ENCODE measurements around the gene SERPIND1. TPM values are rescaled to one million over a fixed set of nuclear protein-coding genes. Genes with fewer than 3 reads are reported as not detected.
"Not testable (repeated sequence)": the region's sequence is repeated elsewhere in the genome, so short reads cannot be mapped to it uniquely, and the experiment has no call there.

Gene SERPIND1
- total and polyA plus RNA-seq, 5 experiments from 2014 or later = not detected

DNA sequence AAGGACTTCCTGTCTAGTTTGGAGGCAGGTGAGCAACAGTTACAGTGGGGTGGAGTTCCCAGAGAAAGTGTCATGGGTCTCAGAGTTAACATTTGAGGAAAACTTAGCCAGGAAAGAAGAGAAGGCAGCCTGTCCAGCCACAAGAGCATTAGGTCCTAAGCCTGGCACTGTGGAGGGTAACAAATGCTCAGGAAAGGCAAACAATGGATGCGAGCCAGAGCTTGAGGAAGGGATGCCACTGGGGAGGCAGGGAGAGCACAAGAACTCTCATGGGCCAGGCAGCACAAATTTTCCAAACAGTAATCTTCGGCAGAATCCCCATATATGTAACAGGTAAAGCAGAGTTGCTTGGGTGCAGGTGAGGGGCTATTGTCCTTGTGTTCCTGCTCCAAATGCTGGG, 8.0 kb upstream of the SERPIND1 start:
- Mint-ChIP-seq H3K27me3 (no peaks in the 10 kb centered on the region), H3K36me3 (peaks cover 0 to 72% (median 28%) of the 10 kb centered on the region in 3 donors), H3K9me3 (no peaks in the 10 kb centered on the region), H3K4me3 (no peak overlapping the region), H3K27ac (peak overlapping the region in 4 of 10 donors; percentile 6 to 71 (median 38)), H3K4me1 (peaks cover 4 to 10% (median 6%) of the 10 kb centered on the region in 4 donors)
- DNase-seq (no peak), ATAC-seq (no peak)
- POLR2A ChIA-PET = no interaction called here

DNA sequence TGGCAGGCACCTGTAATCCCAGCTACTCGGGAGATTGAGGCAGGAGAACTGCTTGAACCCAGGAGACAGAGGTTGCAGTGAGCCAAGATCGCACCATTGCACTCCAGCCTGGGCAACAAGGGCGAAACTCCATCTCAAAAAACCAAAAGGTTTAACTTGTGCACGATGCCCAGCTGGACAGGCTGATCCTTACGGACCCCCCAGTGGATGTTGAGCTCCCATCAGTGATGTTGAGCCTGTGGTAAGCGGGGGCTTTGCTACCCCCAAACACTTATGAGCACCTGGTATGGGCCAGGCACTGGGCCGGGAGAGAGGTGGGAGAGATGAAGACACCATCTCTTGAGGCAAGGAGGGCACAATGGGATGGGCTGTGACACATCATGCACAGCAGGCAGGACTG, 7.4 kb upstream of the SERPIND1 start:
- Mint-ChIP-seq H3K4me3 (no peak overlapping the region), H3K9me3 (no peaks in the 10 kb centered on the region), H3K27ac (no peak overlapping the region), H3K4me1 (peaks cover 4 to 10% (median 6%) of the 10 kb centered on the region in 4 donors), H3K27me3 (no peaks in the 10 kb centered on the region), H3K36me3 (peaks cover 0 to 69% (median 25%) of the 10 kb centered on the region in 3 donors)
- DNase-seq = no peak
- ATAC-seq = no peak
- POLR2A ChIA-PET = no interaction called here

DNA sequence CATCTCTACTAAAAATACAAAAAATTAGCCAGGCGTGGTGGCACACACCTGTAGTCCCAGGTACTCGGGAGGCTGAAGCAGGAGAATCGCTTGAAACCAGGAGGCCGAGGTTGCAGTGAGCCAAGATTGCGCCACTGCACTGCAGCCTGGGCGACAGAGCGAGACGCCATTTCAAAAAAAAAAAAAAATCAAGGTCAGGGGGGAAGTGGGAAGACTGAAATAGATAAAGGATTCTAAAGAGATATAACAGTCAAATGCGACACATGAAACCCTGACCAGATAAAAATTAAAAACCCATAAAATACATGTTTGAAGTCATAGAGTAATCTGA, 4.5 kb upstream of the SERPIND1 start:
- H3K9me3 Mint-ChIP-seq, DNase-seq, H3K27me3 Mint-ChIP-seq, H3K4me3 Mint-ChIP-seq, H3K4me1 Mint-ChIP-seq, ATAC-seq: not testable (repeated sequence)
- H3K36me3 Mint-ChIP-seq = peaks cover 0 to 59% (median 10%) of the 10 kb centered on the region in 3 donors
- POLR2A ChIA-PET = interaction anchor here (0.6 kb wide), 1 partner anchor 170 kb away, joined by 4 read pairs; no protein-coding TSS in a partner anchor
- peak overlapping the region in 5 of 10 donors; percentile 31 to 65 (median 59) for H3K27ac Mint-ChIP-seq

DNA sequence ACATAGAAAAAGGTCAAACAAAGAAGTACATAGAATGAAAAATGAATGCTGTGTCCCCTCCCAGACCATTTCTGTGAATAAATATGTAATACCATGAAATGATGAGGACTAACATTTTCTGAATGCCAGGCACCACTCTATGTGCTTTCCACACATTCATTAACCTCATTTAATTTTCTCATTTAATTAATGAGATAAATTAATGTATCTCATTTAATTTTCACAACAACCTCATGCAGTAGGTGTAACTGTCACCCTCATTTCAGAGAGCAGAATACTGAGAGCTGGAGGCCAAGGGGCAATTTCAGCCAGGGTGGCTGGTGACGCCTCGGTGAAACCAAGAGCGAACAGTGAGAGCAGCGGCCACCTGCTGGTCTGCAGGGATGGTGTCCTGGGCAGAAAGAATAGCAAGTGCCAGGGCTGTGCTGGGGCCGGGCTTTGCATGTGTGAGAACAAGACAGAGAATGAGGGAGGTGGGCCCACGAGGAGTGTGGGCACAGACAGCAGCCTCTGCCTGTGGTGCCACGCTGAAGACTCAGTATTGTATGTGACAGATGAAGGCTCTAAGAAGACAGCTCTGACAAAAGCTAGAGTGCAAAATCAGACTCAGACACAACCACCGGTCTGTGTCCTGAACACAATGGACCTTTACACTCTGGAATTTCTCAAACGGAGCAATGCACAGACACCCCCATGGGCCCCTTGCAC, 1.8 kb upstream of the SERPIND1 start:
- no peak for DNase-seq
- POLR2A ChIA-PET = no interaction called here
- Mint-ChIP-seq H3K4me3 (no peak overlapping the region), H3K27ac (peak overlapping the region in 2 of 10 donors; percentile 7 to 40), H3K27me3 (no peaks in the 10 kb centered on the region), H3K36me3 (peaks cover 0 to 60% (median 3%) of the 10 kb centered on the region in 3 donors), H3K9me3 (no peaks in the 10 kb centered on the region), H3K4me1 (peaks cover 4 to 10% (median 6%) of the 10 kb centered on the region in 4 donors)
- ATAC-seq = no peak

DNA sequence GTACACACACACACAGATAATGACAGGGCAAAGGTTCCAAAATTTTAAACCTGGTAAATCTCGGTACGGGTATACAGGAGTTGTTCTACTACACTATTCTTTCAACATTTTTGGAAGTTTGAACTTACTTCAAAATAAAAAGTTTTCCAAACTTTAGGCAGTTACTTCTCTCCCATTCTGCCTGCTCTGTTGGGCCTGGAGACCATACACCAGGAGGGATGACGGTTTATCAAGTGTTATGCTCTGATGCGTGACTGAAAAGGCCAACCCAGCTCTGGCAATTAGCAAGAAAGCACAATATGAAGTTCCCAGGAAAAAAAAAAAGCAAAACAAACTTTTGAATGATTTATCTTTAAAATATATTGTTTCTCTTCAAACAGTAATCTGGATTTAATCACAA, 969 bp downstream of the SERPIND1 start:
- Mint-ChIP-seq H3K4me1 (peaks cover 0 to 1% (median 0%) of the 10 kb centered on the region in 4 donors), H3K4me3 (no peak overlapping the region), H3K9me3 (no peaks in the 10 kb centered on the region), H3K36me3 (peaks cover 0 to 71% (median 9%) of the 10 kb centered on the region in 3 donors), H3K27me3 (no peaks in the 10 kb centered on the region), H3K27ac (no peak overlapping the region)
- DNase-seq = no peak
- ATAC-seq = no peak
- POLR2A ChIA-PET = no interaction called here

DNA sequence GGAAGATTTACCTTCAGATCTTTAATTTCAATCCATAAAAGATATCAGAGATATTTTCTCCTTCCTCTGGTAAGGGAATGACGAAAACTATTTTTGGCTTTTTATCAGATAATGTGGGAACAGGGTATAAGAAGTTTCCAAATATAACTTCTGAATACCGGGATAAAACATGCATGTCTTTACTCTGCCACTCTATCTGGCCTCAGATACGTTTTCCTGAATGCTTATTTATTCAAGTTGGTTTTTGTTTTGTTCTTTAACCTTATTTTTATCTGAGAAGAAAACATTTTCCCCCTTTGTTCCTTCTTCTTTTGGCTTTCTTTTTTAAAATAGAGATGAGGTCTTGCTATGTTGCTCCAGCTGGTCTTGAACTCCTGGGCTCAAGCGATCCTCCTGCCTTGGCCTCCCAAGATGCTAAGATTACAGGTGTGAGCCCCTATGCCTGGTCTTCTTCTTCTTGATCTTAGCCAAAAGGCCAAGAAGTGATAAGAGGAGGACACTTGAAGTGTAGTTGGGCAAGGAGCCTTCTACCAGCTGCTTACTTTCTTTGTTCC, 1.5 kb downstream of the SERPIND1 start:
- no peak for ATAC-seq
- DNase-seq = no peak
- Mint-ChIP-seq H3K9me3 (no peaks in the 10 kb centered on the region), H3K36me3 (peaks cover 0 to 73% (median 11%) of the 10 kb centered on the region in 3 donors), H3K27ac (peak overlapping the region in 3 of 10 donors; percentile 20 to 74 (median 35)), H3K4me1 (peaks cover 0 to 1% (median 0%) of the 10 kb centered on the region in 4 donors), H3K4me3 (no peak overlapping the region), H3K27me3 (no peaks in the 10 kb centered on the region)
- POLR2A ChIA-PET = no interaction called here

DNA sequence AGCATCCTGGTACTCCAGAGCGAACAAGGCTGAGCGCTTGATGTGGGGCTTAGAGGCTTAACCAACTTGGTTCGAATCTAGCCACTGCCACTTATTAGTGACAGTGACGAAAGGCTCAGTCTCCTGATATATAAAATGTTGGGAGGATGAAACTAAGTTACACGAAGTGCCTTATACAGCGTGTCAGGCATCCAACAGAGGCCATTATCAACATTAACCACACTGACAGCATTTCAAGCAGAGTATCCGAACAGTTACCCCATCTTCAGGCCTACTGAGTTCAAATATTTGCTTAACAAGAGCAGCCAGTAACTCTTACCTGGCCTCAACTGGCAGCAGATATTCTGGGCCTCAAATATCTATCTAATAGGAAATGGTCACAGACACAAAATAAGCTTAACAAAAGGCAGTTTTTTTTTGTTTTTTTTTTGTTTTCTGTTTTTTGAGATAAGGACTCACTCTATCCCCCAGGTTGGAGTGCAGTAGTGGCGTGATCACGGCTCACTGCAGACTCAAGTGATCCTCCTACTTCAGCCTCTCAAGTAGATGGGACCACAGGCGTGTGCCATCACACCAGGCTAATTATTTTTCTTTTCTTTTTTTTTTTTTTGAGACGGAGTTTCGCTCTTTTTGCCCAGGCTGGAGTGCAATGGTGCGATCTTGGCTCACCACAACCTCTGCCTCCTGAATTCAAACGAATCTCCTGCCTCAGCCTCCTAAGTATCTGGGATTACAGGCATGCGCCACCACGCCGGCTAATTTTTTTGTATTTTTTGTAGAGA, 2.9 kb downstream of the SERPIND1 start:
- H3K4me1 Mint-ChIP-seq = peaks cover 0 to 1% (median 0%) of the 10 kb centered on the region in 4 donors
- H3K27me3 Mint-ChIP-seq = no peaks in the 10 kb centered on the region
- no peak overlapping the region for H3K4me3 Mint-ChIP-seq
- H3K36me3 Mint-ChIP-seq = peaks cover 0 to 70% (median 11%) of the 10 kb centered on the region in 3 donors
- ATAC-seq (no peak), DNase-seq (no peak)
- peak overlapping the region in 2 of 10 donors; percentile 3 to 14 for H3K27ac Mint-ChIP-seq
- POLR2A ChIA-PET = no interaction called here
- no peaks in the 10 kb centered on the region for H3K9me3 Mint-ChIP-seq

DNA sequence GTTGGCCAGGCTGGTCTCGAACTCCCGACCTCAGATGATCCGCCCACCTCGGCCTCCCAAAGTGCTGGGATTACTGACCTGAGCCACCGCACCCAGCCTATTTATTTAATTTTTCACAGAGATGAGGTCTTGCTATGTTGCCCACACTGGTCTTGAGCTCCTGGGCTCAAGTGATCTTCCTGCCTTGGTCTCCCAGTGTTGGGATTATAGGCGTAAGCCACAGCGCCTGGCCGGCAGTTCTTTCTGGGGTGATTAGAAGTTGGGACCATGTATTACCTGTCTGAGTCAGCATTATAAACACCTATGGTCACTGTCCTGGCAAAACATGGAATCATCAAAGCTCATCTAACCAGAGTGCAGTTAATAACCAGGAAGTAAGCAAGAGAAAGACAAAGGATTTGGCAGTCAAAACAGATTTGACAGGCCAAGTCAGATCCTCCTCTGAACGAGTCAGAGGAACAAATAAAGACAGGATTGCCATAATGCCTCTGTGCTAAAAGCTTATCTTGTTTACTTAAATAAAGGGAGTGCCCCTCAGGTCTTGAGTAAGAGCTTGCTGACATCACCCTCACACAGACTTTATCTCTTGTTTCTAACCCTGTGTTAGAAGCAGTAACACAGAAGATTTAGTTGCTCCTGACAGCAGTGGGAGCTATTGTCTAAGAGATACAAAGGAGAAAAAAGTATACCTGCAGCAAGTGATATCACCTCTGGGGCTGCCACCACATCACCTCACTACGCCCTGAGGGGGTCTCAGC, 3.7 kb downstream of the SERPIND1 start:
- peak overlapping the region in 5 of 10 donors; percentile 14 to 83 (median 35) for H3K27ac Mint-ChIP-seq
- no peak for ATAC-seq

DNA sequence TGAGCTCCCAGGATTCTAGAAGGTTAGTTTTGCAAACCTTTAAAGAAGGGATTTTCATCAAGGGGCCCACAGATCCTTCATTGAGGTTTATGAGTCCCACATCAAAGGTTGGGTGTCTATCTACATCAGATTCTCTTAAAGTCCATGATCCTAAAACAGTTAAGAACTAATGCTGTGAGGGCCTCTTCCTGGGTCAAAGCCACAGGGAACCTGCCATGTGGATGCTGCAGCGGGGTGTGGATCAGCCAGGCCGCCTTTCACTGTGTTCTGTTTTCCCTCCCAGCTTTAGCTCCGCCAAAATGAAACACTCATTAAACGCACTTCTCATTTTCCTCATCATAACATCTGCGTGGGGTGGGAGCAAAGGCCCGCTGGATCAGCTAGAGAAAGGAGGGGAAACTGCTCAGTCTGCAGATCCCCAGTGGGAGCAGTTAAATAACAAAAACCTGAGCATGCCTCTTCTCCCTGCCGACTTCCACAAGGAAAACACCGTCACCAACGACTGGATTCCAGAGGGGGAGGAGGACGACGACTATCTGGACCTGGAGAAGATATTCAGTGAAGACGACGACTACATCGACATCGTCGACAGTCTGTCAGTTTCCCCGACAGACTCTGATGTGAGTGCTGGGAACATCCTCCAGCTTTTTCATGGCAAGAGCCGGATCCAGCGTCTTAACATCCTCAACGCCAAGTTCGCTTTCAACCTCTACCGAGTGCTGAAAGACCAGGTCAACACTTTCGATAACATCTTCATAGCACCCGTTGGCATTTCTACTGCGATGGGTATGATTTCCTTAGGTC, 5.3 kb downstream of the SERPIND1 start:
- Mint-ChIP-seq H3K27me3 (no peaks in the 10 kb centered on the region), H3K4me1 (peaks cover 0 to 2% (median 1%) of the 10 kb centered on the region in 4 donors), H3K9me3 (no peaks in the 10 kb centered on the region), H3K27ac (peak overlapping the region in 2 of 10 donors; percentile 43 to 51), H3K36me3 (peaks cover 0 to 70% (median 11%) of the 10 kb centered on the region in 3 donors), H3K4me3 (no peak overlapping the region)
- POLR2A ChIA-PET = no interaction called here
- ATAC-seq = no peak
- no peak for DNase-seq

More for the DNA sequence above, 3.7 kb downstream of the SERPIND1 start:
- Mint-ChIP-seq H3K4me3 (no peak overlapping the region), H3K4me1 (peaks cover 0 to 1% (median 0%) of the 10 kb centered on the region in 4 donors), H3K27me3 (no peaks in the 10 kb centered on the region), H3K9me3 (no peaks in the 10 kb centered on the region), H3K36me3 (peaks cover 0 to 70% (median 11%) of the 10 kb centered on the region in 3 donors)
- DNase-seq = no peak
- POLR2A ChIA-PET = no interaction called here

DNA sequence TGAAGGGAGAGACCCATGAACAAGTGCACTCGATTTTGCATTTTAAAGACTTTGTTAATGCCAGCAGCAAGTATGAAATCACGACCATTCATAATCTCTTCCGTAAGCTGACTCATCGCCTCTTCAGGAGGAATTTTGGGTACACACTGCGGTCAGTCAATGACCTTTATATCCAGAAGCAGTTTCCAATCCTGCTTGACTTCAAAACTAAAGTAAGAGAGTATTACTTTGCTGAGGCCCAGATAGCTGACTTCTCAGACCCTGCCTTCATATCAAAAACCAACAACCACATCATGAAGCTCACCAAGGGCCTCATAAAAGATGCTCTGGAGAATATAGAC, 5.9 kb downstream of the SERPIND1 start:
- POLR2A ChIA-PET = no interaction called here

DNA sequence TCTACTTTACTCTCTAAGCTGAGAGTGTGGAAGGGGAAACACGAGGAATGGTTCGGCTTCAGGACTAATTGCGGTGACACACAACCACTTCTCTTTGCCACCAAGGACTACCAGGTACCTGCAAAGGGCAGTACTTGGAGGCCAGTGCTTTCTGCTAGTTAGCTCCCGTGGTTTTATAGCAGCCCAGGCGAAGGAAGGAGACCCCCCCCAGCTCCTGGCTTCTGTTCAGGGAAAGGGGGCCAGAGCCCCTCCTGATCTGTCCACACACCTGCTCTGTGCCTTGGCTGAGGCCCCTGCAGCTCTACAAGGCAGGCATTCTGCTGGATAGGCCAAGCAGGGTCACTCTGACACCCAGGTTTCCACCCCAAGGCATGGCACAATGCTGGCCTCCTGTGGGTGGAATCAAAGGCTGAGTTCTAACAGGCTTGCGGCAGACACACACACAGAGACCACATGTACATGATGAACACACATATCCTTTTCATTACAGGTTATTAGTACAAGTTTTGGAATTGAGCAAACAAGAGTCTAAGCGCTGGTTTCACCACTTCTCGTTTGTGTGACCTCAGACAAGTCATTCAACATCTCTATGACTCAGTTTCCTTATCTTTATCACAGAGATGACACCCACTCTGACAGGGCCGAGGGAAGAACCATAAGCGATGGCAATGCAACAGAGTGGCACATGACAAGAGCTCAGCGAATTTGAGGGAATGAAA, 7.5 kb downstream of the SERPIND1 start:
- Mint-ChIP-seq H3K4me3 (no peak overlapping the region), H3K36me3 (peaks cover 0 to 58% (median 11%) of the 10 kb centered on the region in 3 donors), H3K9me3 (no peaks in the 10 kb centered on the region), H3K27ac (peak overlapping the region in 1 of 10 donors; percentile 38), H3K4me1 (peaks cover 0 to 5% (median 2%) of the 10 kb centered on the region in 4 donors), H3K27me3 (no peaks in the 10 kb centered on the region)
- POLR2A ChIA-PET = no interaction called here
- no peak for ATAC-seq
- no peak for DNase-seq

More for the DNA sequence above, 5.9 kb downstream of the SERPIND1 start:
- Mint-ChIP-seq H3K36me3 (peaks cover 0 to 64% (median 11%) of the 10 kb centered on the region in 3 donors), H3K27ac (no peak overlapping the region), H3K4me3 (no peak overlapping the region), H3K9me3 (no peaks in the 10 kb centered on the region), H3K27me3 (no peaks in the 10 kb centered on the region), H3K4me1 (peaks cover 0 to 5% (median 2%) of the 10 kb centered on the region in 4 donors)
- ATAC-seq (no peak), DNase-seq (no peak)

Data from naive thymus-derived CD8-positive, alpha-beta T cell (primary cell).